DMS 273 (cell line): ENCODE results near the gene CACYBP.

Source experiments
- DNase-seq: peaks from one replicate; lab custom pipeline; 2025; ENCODE audit not compliant: unreplicated experiment; lab: John Stamatoyannopoulos, UW

Gene CACYBP

DNA sequence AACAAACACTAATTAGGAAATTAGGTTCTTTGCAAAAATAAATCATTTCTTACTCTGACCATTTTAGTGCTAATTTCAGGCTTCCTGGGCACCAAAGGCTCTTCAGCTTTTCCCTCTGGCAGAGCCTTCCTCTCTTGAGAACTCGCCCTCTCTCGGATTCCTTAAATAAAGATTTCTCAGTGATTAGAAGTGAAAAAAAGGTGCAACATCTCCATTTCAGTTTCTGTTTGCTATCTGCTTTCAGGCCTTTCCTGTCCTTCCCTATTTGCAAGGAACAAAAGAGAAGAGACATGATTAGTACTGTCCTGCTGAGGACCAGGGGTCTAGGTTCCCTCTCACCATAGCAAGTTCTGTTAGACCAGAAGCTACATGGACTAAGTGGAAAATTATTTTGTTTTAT lies 27.8 kb upstream of the CACYBP start:
- no peak for DNase-seq

DNA sequence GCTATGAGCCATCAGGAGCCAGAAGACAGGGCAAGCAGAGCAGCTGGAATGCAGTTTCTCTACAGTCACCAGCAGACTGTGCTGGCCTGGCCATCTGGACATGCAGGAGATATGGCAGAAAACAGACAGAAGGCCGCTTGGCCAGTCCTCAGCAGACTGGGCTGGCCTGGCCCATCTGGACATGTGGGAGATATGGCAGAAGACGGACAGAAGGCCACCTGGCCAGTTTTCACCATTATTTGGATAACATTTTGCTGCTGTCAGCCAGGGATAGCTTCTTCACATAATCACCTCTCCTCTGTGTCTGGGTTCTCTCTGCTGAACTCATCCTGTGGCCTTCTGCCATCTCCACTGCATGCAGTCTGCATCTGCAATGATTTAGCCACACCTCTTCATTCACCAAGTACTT lies 25.0 kb upstream of the CACYBP start:
- DNase-seq: peak; percentile 91

DNA sequence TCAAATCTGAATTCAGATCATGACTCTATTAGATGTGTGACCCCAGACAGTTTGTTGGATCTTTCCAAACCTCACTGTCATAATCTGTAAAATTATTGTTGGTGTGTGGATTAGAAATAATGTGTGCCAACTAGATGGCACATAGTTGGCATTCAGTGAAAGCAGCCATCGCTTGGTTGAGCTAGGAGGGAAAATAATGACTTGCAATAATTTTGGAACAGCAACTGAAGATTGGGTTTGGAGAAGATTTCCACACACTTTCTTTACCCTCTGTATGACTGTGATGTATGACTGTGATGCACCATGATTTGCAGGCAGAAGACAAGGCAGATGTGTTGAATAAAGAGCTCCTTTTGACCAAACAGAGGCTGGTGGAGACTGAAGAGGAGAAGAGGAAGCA lies 24.0 kb upstream of the CACYBP start:
- no peak for DNase-seq

- no peak for DNase-seq
Measured at GRCh38 chr1:174976436-174977108, 23.2 kb upstream of the CACYBP start.

DNA sequence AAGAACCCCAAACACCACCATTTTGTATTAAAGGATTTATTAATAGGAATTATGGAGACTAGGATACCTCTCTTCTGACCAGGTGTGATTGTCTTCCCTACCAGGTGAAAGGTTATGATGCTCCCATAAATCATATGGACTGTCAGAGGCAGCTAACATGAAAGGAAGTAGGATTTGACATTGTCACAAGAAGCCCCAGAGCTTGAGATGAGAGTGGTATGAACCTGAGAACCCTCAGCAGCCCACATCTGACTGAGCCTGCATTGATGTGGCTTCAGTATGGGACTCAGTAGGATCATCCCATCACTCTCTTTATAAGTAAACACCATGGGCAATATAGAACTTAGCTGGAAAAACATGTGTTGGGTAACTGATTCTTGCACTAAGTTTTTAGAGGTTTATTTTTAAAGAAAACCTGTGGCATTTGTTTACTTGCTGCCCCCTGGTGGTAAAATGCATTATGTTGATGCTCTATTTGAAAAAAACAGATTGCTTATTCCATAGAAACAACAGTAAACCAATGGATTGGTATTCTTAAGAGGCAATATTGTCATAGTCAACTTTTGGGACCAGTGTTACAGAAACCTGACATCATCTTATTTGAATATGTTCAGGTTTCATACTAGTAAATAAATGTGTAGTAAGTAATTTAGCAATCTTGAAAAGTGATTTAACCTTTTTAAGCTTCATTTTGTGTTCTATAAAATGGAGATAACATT lies 16.6 kb upstream of the CACYBP start:
- DNase-seq: peak; percentile 71

GRCh38 chr1:174984952-174985351 lies 14.8 kb upstream of the CACYBP start:
- no peak for DNase-seq

DNA sequence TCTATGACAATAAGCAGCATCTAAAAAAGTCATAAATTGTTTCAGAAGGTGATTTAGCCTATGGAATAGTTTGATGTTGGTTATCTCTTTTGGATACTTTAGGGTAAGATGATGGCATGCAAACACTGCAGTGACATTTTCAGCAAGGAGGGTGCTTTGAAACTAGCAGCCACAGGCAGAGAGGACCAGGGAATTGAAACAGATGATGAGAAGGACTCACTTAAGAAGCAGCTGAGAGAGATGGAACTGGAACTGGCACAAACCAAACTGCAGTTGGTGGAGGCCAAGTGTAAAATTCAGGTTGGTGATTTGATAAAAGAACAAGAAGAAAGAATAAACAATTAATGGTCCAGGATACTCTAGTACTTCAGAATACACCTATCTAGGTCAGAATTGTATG lies 11.2 kb upstream of the CACYBP start:
- DNase-seq: no peak

DNA sequence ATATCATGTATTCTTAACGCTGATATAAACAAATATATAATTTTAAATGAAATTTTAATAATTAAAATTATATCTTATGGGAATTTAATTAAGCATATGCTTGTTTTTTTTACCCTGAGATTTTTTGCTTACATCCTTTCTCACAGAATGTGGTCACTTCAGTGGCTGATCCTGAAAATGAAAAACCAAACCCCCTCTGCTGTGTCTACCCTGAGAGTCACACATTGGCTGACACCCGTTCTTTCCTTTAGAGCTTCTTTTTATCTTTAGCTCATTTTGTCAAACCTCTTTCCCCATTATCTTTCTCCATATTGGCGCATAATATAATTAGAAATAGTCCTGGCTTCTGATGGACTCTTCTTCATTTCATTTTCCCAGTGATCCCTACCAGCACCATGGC lies 10.8 kb upstream of the CACYBP start:
- DNase-seq: no peak

GRCh38 chr1:174989536-174990220 lies 10.1 kb upstream of the CACYBP start:
- DNase-seq: no peak

- DNase-seq: peak; percentile 67
Measured at GRCh38 chr1:174990382-174990999, 9.3 kb upstream of the CACYBP start.

GRCh38 chr1:174991473-174991872 lies 8.3 kb upstream of the CACYBP start:
- no peak for DNase-seq

- no peak for DNase-seq
Measured at GRCh38 chr1:174995121-174995520, 4.6 kb upstream of the CACYBP start.

DNA sequence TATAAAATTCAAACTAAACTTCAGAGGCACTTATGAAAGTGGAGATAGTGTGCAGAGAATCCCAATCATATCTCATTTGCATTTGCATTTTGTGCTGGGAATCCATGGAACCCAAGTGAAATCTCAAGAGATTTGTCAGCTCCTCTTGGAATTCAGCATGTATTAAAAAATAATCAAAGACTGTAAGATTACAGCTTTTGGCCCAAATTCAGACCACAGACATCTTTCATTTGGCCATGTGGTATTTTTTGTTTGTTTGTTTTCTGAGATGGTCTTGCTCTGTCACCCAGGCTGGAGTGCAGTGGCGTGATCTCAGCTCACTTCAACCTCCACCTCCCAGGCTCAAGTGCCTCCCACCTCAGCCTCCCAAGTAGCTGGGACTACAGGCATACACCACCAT lies 3.8 kb upstream of the CACYBP start:
- no peak for DNase-seq

- DNase-seq: no peak
Measured at GRCh38 chr1:174996476-174996875, 3.3 kb upstream of the CACYBP start.

- no peak for DNase-seq
Measured at GRCh38 chr1:174997041-174997440, 2.7 kb upstream of the CACYBP start.

- peak; percentile 85 for DNase-seq
Measured at GRCh38 chr1:174998569-174999215, 1.1 kb upstream of the CACYBP start.

- DNase-seq: peak; percentile 99
Measured at GRCh38 chr1:174999216-174999935, 371 bp upstream of the CACYBP start.

GRCh38 chr1:175000697-175001187 lies 995 bp downstream of the CACYBP start:
- peak; percentile 37 for DNase-seq

GRCh38 chr1:175002910-175003517 lies 3.3 kb downstream of the CACYBP start:
- DNase-seq: no peak

DNA sequence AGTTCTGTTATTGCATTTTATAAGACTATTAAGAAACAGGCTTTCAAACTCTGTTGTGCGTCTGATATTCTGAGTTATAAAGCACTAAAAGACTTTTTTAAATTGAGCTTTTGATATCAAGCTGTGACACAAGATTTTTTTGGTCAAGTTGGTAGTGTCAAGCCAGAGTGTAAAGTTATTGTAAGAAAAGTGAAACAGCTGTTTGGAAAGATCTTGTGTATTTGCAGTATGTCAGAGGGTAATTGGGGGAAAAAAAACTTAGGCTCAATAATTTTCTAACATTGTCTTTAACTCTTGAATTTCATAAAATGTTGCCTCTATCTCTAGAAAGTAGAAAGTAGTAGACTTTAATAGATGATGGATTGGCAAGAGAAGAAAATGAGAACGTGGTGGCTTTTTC lies 3.8 kb downstream of the CACYBP start:
- no peak for DNase-seq
